ENCODE data around the gene ZNF385A. TPM values are rescaled to one million over a fixed set of nuclear protein-coding genes. Genes with fewer than 3 reads are reported as not detected.

Gene ZNF385A
- total RNA-seq, 1 experiment from 2014 or later, result 9.5 TPM

GRCh38 chr12:54364413-54364812 lies 20.1 kb downstream of the ZNF385A start, which contains the start of gene GPR84:
Gene GPR84, minus strand, starts transcription at chr12:54364486. Its CDS starts 635 bp downstream, at chr12:54363851.
- BruUV-seq (replicated peaks), result no TSS peak
- Mint-ChIP-seq H3K4me1 (ENCODE audit: low read depth, unreplicated experiment) (peaks cover 17% of the 10 kb centered on the region), H3K9me3 (ENCODE audit: low read depth, unreplicated experiment) (no peaks in the 10 kb centered on the region), H3K36me3 (ENCODE audit: insufficient read depth, unreplicated experiment) (peaks cover under 1% of the 10 kb centered on the region), H3K27ac (ENCODE audit: unreplicated experiment) (no peak within 1 kb of the TSS), H3K27me3 (ENCODE audit: unreplicated experiment) (peaks cover 50% of the 10 kb centered on the region), H3K4me3 (ENCODE audit: low read depth, unreplicated experiment) (no peak within 1 kb of the TSS)
- CTCF ChIA-PET, result no interaction called here
- intact Hi-C loops (cut with micrococcal nuclease; ENCODE audit: unreplicated experiment), result loop anchor here (10.0 kb wide), 1 partner anchor 110 kb away; no protein-coding TSS in a partner anchor
- TF ChIP-seq CTCF (IDR thresholded peaks at IDR 0.05; ENCODE audit: unreplicated experiment), result no peak
- no peak for DNase-seq

- no peak for DNase-seq
- Mint-ChIP-seq H3K4me3 (ENCODE audit: low read depth, unreplicated experiment) (no peak overlapping the region), H3K27me3 (ENCODE audit: unreplicated experiment) (peaks cover 42% of the 10 kb centered on the region), H3K36me3 (ENCODE audit: insufficient read depth, unreplicated experiment) (no peaks in the 10 kb centered on the region), H3K9me3 (ENCODE audit: low read depth, unreplicated experiment) (no peaks in the 10 kb centered on the region), H3K4me1 (ENCODE audit: low read depth, unreplicated experiment) (peaks cover 9% of the 10 kb centered on the region), H3K27ac (ENCODE audit: unreplicated experiment) (no peak overlapping the region)
- BruUV-seq (replicated peaks), result no TSS peak
- no peak for TF ChIP-seq CTCF (IDR thresholded peaks at IDR 0.05; ENCODE audit: unreplicated experiment)
- CTCF ChIA-PET, result no interaction called here
- intact Hi-C loops (cut with micrococcal nuclease; ENCODE audit: unreplicated experiment), result loop anchor here (10.0 kb wide), 1 partner anchor 109 kb away; no protein-coding TSS in a partner anchor
Measured at GRCh38 chr12:54363618-54364017, 20.9 kb downstream of the ZNF385A start.

- H3K4me3 Mint-ChIP-seq (ENCODE audit: low read depth, unreplicated experiment), result no peak overlapping the region
- CTCF ChIA-PET, result no interaction called here
- TF ChIP-seq CTCF (IDR thresholded peaks at IDR 0.05; ENCODE audit: unreplicated experiment), result no peak
Measured at GRCh38 chr12:54363047-54363446, 21.5 kb downstream of the ZNF385A start.

GRCh38 chr12:54360717-54361456 lies 23.6 kb downstream of the ZNF385A start:
- CTCF ChIA-PET, result interaction anchor here (0.6 to 3.5 kb wide), 3 partner anchors 10 to 109 kb away, joined by 3 to 13 read pairs (median 13); no protein-coding TSS in a partner anchor
- Mint-ChIP-seq H3K27me3 (ENCODE audit: unreplicated experiment) (peaks cover 25% of the 10 kb centered on the region), H3K9me3 (ENCODE audit: low read depth, unreplicated experiment) (no peaks in the 10 kb centered on the region), H3K27ac (ENCODE audit: unreplicated experiment) (peak overlapping the region; percentile 34), H3K4me3 (ENCODE audit: low read depth, unreplicated experiment) (no peak overlapping the region), H3K4me1 (ENCODE audit: low read depth, unreplicated experiment) (peaks cover 8% of the 10 kb centered on the region), H3K36me3 (ENCODE audit: insufficient read depth, unreplicated experiment) (no peaks in the 10 kb centered on the region)
- intact Hi-C loops (cut with micrococcal nuclease; ENCODE audit: unreplicated experiment), result loop anchor here (1.0 to 10.0 kb wide), 3 partner anchors 67 to 140 kb away; no protein-coding TSS in a partner anchor
- DNase-seq, result peak; percentile 89
- no TSS peak for BruUV-seq (replicated peaks)
- peak; percentile 86 for TF ChIP-seq CTCF (IDR thresholded peaks at IDR 0.05; ENCODE audit: unreplicated experiment)

More at GRCh38 chr12:54363047-54363446, 21.5 kb downstream of the ZNF385A start:
- Mint-ChIP-seq H3K27me3 (ENCODE audit: unreplicated experiment) (peaks cover 37% of the 10 kb centered on the region), H3K27ac (ENCODE audit: unreplicated experiment) (no peak overlapping the region), H3K4me1 (ENCODE audit: low read depth, unreplicated experiment) (peaks cover 8% of the 10 kb centered on the region), H3K36me3 (ENCODE audit: insufficient read depth, unreplicated experiment) (no peaks in the 10 kb centered on the region), H3K9me3 (ENCODE audit: low read depth, unreplicated experiment) (no peaks in the 10 kb centered on the region)
- no peak for DNase-seq
- intact Hi-C loops (cut with micrococcal nuclease; ENCODE audit: unreplicated experiment), result loop anchor here (10.0 kb wide), 1 partner anchor 108 kb away; no protein-coding TSS in a partner anchor
- BruUV-seq (replicated peaks), result no TSS peak
